Measurements from ENCODE around the gene DEAF1.
A peak's percentile ranks its signal among the peaks of the same experiment; 100 is the strongest.
"Not testable (repeated sequence)": the region's sequence is repeated elsewhere in the genome, so short reads cannot be mapped to it uniquely, and the experiment has no call there.

Gene DEAF1, protein sequence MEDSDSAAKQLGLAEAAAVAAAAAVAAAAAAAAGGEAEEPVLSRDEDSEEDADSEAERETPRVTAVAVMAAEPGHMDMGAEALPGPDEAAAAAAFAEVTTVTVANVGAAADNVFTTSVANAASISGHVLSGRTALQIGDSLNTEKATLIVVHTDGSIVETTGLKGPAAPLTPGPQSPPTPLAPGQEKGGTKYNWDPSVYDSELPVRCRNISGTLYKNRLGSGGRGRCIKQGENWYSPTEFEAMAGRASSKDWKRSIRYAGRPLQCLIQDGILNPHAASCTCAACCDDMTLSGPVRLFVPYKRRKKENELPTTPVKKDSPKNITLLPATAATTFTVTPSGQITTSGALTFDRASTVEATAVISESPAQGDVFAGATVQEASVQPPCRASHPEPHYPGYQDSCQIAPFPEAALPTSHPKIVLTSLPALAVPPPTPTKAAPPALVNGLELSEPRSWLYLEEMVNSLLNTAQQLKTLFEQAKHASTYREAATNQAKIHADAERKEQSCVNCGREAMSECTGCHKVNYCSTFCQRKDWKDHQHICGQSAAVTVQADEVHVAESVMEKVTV

DNA sequence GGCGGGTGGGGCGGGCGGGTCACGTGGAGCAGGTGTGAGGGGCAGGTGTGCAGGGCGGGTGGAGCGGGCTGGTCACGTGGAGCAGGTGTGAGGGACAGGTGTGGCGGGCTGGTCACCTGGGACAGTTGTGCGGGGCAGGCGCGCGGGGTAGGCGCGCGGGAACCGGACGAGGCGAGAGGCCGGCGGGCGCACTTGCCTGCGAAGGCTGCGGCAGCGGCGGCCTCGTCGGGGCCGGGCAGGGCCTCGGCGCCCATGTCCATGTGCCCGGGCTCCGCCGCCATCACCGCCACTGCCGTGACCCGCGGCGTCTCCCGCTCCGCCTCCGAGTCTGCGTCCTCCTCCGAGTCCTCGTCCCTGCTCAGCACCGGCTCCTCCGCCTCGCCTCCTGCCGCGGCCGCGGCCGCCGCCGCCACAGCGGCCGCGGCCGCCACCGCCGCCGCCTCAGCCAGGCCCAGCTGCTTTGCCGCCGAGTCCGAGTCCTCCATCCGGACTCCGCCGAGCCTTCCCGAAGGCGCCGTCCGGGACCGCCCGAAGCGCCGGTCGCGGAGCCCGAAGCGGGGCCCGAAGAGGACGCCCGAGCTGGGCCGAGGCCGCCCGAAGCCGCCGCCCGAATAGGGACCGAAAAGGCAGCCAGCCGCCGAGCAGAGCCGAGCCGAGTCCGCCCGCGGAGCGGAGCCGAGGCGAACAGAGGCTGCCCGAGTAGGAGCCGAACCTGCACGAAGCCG is at the start of gene DEAF1:
Gene DEAF1 (minus strand): TSS at position 660 of the 725 bp plus-strand sequence. CDS start 175 bp downstream, at position 485.
- peak; percentile 81 for FAIRE-seq

DNA sequence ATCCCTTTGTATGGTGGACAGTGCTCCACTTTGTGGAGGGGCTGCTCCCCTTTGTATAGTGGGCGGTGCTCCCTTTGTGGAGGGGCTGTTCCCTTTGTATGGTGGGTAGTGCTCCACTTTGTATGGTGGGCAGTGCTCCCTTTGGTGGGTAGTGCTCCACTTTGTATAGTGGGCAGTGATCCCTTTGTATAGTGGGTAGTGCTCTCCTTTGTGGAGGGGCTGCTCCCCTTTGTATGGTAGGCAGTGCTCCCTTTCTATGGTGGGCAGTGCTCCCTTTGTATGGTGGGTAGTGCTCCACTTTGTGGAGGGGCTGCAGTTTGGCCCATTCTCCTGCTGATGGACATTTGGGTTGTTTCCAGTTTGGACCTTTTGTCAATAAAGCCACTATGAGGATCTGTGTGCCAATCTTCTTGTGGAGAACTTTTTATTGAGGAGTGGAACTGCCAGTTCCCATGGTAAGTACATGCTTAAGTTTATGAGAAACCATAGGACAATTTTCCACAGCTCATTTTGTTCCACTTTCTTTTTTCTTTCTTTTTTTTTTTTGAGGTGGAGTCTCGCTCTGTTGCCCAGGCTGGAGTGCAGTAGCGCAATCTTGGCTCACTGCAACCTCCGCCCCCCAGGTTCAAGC is 47.7 kb upstream of the DEAF1 start:
- FAIRE-seq: no peak

DNA sequence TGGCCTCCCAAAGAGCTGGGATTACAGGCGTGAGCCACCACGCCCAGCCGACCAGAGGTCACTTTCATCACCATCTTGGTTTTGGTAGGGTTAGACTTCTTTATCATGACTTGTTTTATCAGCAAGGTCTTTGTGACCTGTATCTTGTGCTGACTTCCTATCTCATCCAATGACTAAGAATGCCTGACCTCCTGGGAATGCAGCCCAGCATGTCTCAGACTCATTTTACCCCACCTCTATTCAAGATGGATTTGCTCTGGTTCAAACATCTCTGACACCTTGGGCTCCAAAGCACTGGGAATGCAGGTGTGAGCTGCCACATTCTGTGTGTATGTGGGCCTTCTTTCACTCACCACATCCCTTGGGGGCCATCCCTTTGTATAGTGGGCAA is 47.1 kb upstream of the DEAF1 start:
- FAIRE-seq: no peak

DNA sequence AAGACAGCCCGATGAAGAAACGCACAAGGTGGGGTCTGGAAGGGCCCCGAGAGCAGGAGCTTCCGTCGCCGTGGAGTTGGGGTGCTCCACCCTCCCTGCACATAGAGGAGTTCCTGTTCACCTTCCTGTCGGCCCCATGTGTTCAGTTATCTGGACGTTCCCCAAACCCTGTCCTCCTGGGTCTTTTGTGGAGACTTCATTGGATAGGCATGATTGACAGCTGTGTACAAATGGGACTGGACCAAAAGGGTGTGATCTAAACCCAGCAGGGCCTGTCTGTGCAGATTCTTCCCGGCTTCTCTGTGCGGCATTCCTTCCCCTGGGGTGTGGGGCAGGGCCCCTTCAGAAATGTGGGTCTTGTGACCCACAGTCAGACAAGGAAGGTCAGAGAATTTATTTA is 42.9 kb upstream of the DEAF1 start:
- not testable (repeated sequence) for FAIRE-seq

DNA sequence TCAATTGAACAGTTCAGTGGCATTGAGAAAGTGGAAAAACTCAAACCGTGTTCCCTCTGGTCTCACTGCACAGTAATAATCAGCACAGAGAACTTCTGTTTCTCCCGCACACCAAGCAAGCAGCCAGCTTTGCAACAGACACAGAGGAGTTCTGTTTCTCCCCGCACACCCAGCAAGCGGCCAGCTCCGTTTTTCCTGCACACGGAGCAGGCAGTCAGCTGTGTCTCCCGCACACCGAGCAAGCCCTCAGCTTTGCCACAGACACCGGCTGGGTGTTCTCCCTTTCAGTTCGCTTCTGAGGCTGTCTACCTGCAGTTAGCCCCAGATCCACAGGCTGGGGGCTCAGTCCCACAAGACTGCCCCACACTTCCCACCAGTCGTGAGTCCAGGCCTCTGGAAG is 42.3 kb upstream of the DEAF1 start:
- no peak for FAIRE-seq

DNA sequence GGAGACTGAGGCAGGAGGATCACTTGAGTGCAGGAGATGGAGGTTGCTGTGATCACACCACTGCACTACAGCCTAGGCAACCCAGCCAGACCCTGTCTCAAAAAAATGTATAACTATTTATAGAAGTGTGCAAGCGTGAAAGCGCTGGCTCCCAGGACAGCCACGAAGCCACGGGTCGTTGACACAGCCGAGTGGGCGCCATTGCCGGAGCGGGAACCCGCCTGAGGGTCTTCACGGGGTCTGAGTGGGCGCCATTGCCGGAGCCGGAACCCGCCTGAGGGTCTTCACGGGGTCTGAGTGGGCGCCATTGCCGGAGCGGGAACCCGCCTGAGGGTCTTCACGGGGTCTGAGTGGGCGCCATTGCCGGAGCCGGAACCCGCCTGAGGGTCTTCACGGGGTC is 39.5 kb upstream of the DEAF1 start:
- FAIRE-seq: not testable (repeated sequence)

DNA sequence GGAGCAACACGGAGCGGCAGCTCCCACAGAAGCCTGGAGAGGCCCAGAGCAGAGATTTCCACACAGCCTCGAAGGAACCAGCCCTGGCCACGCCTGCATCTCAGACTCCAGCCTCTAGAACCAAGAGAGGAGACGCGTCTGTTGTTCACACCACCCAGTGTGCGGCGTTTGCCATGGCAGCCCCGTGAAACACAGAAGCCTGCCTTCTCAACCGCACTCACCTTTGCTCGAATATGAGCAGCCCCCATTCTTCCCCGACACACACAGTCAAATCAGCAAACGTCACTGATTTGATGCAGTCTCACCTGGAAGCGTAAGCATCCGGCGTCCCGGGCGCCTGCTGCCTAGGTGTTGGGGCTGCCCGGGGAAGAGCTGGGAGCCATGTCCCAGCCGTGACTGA is 38.0 kb upstream of the DEAF1 start:
- FAIRE-seq: no peak

DNA sequence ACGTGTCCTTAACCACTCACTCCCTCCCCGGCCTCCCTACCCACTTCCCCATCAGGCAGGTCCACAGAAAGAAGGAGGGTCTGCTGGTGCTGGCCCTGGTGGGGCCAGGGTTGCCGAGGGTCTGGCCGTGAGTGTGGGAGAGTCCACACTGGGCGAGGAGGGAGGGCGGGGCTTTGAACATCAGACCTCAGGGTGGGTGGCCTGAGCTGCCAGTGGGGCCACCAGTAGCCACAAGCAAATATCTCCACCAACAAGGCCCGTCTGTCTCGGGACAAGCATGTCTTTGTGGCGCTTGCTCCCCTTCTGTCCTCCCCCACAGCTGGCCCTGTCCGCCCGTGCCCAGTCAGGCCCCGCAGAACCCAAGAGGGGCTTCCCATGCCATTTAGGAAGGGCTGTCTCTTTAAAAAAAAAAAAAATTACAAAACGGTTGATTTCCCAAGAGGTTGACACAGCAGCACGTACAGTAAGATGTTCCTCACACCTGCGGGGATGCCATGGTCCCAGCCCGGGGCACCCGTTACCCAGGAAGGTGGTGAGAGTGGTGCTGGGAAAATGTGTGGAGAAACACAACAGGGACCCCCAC is 34.6 kb upstream of the DEAF1 start:
- no peak for FAIRE-seq

DNA sequence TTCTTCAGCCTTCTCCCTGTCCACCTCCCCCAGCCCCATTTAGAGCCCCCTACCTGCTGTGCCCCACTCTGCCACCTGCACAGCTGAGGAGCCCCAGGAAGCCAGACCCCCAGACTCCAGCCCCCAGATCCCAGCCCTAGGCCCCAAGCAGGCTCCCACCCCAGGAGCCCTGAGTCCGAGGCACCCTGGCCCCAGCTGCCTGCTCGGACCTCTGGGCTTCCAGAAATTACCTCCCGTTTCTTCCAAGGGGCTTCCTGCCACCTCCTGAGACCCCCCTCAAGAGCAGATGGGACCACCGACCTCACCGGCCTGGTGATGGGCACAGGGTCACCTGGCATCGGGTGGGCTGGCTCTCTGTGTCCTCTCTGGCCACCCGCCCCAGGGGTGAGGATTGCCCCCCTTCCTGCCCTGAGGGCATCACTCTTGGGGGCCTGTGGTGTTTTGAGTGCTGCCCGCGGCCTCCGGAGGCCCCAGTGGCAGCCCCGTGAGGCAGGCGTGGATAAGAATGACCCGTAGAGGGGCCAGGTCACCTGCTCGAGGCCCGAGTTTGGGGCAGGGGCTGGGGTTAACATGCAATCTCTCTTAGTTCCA is 34.0 kb upstream of the DEAF1 start:
- no peak for FAIRE-seq

DNA sequence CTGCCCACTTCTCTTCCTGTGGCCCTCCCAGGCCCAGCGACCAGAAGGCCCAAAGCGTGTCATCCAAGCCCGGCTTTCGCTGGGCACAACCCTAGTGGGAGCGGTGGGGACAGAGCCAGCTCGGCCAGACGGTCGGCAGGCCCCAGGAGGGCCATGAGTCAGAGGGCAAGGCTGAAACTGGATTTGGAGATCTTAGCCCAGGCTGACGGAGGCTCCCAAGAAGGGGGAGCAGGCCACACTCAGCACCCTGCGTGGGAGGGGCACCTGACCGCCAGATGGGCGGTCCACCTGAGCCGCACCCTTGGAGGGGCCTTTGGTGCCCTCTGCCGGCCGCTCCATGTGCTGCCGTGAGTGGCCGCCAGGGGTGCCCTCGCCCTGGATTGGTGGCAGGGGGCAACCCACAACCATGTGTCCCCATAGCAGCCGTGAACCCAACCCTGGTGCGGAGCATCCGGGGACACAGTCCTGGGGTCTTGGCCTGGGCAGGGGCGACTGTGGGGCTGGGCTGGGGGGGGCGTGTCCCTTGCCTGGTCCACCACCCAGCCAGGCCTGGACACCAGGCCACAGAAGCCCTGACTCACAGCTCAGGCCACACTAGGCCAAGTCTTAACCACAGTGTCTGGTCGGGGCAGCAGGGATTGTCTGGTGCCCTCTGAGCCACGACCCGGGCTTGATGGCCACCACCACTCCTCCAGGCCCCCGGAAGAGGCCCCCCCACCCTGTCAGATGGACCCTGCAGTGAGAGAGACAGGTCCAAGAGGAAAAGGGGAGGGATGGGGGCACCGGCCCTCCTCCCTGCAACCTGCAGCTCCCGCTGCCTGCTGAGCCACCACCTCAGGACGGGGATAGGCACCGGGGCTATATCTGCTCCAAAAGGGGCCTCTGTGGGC is 33.1 kb upstream of the DEAF1 start:
- no peak for FAIRE-seq

DNA sequence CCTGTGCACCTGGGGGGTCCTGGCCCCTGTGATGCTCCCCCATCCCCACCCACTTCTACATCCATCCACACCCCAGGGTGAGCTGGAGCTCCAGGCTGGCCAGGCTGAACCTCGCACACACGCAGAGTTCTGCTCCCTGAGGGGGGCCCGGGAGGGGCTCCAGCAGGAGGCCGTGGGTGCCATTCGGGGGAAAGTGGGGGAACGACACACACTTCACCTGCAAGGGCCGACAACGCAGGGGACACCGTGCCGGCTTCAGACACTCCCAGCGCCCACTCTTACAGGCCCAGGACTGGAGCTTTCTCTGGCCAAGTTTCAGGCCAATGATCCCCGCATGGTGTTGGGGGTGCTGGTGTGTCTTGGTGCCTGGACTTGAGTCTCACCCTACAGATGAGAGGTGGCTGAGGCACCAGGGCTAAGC is 32.3 kb upstream of the DEAF1 start:
- no peak for FAIRE-seq

DNA sequence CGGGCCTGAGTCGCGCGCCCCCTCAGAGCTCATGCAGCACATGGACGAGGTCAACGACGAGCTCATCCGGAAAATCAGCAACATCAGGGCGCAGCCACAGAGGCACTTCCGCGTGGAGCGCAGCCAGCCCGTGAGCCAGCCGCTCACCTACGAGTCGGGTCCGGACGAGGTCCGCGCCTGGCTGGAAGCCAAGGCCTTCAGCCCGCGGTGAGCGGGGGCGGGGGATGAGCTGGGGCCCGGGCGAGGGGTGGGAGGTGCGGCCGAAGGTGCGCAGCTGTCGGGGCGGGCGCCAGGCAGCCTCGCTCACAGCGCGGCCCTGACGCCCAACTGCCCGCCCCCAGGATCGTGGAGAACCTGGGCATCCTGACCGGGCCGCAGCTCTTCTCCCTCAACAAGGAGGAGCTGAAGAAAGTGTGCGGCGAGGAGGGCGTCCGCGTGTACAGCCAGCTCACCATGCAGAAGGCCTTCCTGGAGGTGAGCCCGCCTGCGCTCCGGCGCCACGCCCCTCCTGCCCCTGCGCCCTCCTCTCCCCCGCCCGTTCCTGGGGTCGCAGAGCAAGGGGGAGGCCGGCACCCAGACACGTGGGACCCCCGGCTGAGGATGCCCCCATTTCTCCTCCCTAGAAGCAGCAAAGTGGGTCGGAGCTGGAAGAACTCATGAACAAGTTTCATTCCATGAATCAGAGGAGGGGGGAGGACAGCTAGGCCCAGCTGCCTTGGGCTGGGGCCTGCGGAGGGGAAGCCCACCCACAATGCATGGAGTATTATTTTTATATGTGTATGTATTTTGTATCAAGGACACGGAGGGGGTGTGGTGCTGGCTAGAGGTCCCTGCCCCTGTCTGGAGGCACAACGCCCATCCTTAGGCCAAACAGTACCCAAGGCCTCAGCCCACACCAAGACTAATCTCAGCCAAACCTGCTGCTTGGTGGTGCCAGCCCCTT is 31.5 kb upstream of the DEAF1 start:
- no peak for FAIRE-seq

DNA sequence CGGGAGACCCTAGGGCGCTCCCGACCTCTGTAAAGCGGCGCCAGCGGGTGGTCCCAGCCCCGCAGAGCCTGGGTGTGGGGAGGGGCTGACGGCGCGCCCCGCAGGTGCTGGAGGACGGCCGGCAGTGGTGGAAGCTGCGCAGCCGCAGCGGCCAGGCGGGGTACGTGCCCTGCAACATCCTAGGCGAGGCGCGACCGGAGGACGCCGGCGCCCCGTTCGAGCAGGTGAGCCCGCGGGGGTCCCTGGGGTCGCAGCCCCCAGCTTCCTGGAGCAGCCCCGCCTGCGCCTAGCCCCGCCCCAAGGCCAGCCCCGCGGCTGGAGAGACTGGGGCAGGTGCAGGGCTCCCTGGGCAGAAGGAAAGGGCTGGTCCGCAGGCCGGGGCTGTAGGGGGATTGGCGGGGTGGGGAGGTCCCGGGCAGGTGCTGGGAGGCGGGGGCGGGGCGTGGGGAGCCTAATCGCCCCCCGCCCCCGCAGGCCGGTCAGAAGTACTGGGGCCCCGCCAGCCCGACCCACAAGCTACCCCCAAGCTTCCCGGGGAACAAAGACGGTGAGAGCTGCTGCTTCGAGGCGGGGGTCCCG is 30.7 kb upstream of the DEAF1 start:
- FAIRE-seq: no peak

DNA sequence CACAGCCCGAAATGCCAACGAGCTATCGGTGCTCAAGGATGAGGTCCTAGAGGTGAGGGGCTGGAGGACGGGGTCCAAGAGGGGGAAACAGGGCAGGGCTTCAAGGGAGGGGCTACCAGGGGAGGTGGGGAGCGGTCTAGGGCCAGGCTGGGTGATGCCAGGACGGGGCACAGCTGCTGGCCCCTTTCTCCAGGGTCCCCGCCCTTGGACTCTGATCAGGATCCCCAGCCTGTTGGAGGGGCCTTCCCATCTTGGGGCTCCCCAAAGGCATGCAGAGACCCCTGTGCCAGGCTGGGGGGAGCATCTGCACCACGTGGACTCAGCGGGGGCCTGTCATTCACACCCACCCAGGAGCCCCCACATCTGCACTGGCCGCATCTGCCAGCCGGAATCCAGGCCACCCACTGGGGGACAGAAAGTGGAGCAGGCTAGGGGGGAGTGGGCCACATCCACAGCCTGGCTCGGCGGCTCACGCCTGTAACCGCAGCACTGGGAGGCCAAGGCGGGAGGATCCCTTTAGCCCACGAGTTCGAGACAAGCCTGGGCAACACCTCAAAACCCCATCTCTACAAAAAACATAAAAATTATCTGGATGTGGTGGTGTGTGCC is 29.9 kb upstream of the DEAF1 start:
- FAIRE-seq: no peak

DNA sequence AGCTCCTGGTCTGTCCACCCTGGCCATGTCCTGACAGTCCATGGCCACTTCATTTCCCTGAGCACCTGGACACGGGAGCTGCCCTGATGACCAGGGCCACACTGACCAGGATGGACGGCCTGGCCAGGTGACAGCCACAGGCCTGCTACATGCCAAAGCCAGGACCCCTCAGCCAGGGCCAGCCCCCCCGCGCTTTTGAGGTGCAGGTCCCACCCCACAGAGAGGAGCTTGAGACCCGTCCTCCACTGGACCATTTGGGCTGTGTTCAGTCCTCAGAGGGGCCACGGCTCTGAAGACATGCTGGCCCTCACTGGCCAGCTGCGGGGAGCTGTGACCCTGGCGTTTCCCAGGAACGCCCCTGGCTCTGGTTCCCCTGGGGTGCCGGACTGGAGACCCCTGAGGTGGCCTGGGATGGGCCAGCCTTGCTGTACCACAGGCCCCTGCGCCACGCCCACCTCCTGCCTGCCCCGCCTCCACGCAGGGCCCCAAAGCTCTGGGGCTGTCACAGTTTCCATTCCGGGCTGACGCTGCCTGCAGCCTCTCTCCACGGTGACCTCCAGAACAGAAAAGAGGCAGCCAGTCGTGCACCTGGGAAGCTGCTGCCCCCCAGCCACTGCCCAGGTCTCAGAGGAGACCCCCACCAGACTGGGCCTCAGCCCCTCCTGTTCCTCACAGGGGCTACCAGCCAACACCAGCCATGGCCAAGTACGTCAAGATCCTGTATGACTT is 29.2 kb upstream of the DEAF1 start:
- no peak for FAIRE-seq

DNA sequence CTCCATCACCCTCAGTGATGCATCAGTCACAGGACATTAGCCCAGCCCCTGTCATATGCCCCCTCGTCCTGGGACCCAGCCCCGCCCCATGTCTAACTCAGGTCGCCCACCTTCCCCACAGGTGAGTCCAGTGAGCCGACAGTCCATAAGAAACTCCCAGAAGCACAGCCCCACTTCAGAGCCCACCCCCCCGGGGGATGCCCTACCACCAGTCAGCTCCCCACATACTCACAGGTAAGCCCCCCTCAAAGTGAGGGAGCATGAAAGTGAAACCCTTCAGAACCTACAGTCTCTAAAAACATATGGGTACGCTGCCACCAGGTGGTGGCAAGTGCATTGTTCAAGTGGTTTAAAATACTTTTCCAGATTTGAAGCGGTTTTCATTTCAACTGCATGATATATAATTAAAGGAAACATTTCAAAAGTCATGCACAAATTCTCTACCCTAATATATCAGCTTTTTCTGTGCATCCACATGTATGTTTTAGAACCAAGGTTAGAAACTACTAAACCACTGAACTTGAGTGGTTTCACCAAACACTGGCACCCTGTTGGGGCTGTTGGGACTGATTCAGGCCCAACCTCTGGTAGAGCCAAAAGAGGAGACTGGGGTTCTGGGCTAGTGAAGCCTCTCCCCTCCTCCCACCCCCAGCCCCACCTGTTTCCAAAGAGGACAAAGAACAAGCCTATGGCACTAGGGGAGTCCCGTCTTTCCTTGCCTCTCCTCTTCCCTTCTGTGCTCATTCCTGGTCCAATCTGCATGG is 28.3 kb upstream of the DEAF1 start:
- FAIRE-seq: no peak

DNA sequence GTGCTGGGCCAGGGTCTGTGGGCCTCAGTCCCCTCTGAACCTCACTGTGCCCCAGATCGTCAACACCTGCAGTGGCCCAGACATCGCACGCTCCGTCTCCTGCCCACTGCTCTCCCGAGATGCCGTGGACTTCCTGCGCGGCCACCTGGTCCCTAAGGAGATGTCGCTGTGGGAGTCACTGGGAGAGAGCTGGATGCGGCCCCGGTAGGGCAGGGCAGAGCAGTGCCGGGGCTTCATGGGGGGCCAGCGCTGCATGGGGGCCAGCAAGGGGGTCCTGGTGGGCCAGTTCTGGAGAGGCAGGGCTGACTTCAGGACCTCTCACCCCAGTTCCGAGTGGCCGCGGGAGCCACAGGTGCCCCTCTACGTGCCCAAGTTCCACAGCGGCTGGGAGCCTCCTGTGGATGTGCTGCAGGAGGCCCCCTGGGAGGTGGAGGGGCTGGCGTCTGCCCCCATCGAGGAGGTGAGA is 27.4 kb upstream of the DEAF1 start:
- no peak for FAIRE-seq

Data from colon (tissue), 2 donors.